Naive thymus-derived CD8-positive, alpha-beta T cell (primary cell): Measurements from ENCODE around the gene FAM47E. TPM values are rescaled to one million over a fixed set of nuclear protein-coding genes. Genes with fewer than 3 reads are reported as not detected.

ENCODE experiments used
- polyA plus RNA-seq, 3 donors: library from polyadenylated mRNA; unstranded; fragments of 300-500 nt; fragmentation: Illumina TruSeq; gene quantifications; one replicate each; pipeline ENCODE4 v1.2.3, GENCODE V29; 2021
- total RNA-seq, 8 experiments: library from RNA in 2 of 8; stranded (reverse) in 2 of 8; gene quantifications; one replicate each; pipeline ENCODE4 v1.2.3 and lab custom pipeline; 2021 to 2026

FAM47E gene
- total and polyA plus RNA-seq, 5 experiments from 2014 or later: 0.60 to 1.3 (median 0.64) TPM; not detected in 2

Other genes with a start within 250 kb of the FAM47E start
- not detected for gene CXCL9, start 244.2 kb upstream of the FAM47E start, total RNA-seq
- gene CXCL9, start 244.2 kb upstream of the FAM47E start, polyA plus RNA-seq: not detected
- gene CXCL10, start 228.2 kb upstream of the FAM47E start, total RNA-seq: not detected
- not detected for gene CXCL10, start 228.2 kb upstream of the FAM47E start, polyA plus RNA-seq
- not detected for gene CXCL11, start 215.7 kb upstream of the FAM47E start, total RNA-seq
- not detected for gene CXCL11, start 215.7 kb upstream of the FAM47E start, polyA plus RNA-seq
- gene ART3, start 177.0 kb upstream of the FAM47E start, total RNA-seq: not detected
- not detected for gene ART3, start 177.0 kb upstream of the FAM47E start, polyA plus RNA-seq
- gene NUP54, start 103.3 kb upstream of the FAM47E start, total RNA-seq: 10 to 100 TPM; 50.8 to 59.9 TPM
- 10 to 100 TPM; 36.8 to 40.0 (median 37.8) TPM for gene NUP54, start 103.3 kb upstream of the FAM47E start, polyA plus RNA-seq
- gene SCARB2, start 37.9 kb upstream of the FAM47E start, total RNA-seq: 10 to 100 TPM; 23.2 to 25.8 TPM
- gene SCARB2, start 37.9 kb upstream of the FAM47E start, polyA plus RNA-seq: 10 to 100 TPM; 11.0 to 14.3 (median 14.0) TPM
- under 1 TPM; 0.38 to 0.49 TPM for gene STBD1, start 55.0 kb downstream of the FAM47E start, total RNA-seq
- under 1 TPM; 0.16 to 0.66 (median 0.19) TPM for gene STBD1, start 55.0 kb downstream of the FAM47E start, polyA plus RNA-seq
- gene CCDC158, start 169.4 kb downstream of the FAM47E start, total RNA-seq: not detected
- gene CCDC158, start 169.4 kb downstream of the FAM47E start, polyA plus RNA-seq: not detected
- not detected for gene SHROOM3, start 183.5 kb downstream of the FAM47E start, total RNA-seq
- not detected for gene SHROOM3, start 183.5 kb downstream of the FAM47E start, polyA plus RNA-seq